HepG2 (cell line): Measurements from ENCODE around the gene PLXND1. TPM values are rescaled to one million over a fixed set of nuclear protein-coding genes. Genes with fewer than 3 reads are reported as not detected.

Source experiments
- ELF3 ChIP-seq: IDR thresholded peaks from 2 replicates; pipeline ENCODE4 v1.6.1; 2016; ENCODE audit warnings: missing genetic modification reagents, missing compliant biosample characterization
- HMG20A ChIP-seq: IDR thresholded peaks from 2 replicates; pipeline ENCODE4 v1.6.1; 2016; ENCODE audit warnings: borderline replicate concordance
- MTA3 ChIP-seq: sonication (generic); formaldehyde crosslinking; IDR thresholded peaks from 2 replicates; pipeline ENCODE4 v1.4.0; 2020; ENCODE audit warnings: missing genetic modification reagents
- SALL1 ChIP-seq: sonication (generic); formaldehyde crosslinking; IDR thresholded peaks from 2 replicates; pipeline ENCODE4 v1.8.0; 2022; ENCODE audit warnings: mild to moderate bottlenecking, missing genetic modification reagents
- TBP ChIP-seq: sonication (generic); formaldehyde crosslinking; IDR thresholded peaks from 2 replicates; pipeline ENCODE4 v1.5.0; 2020; ENCODE audit warnings: missing genetic modification reagents
- TRIM22 ChIP-seq: fragments of 450-650 bp; IDR thresholded peaks from 2 replicates; pipeline ENCODE4 v1.6.1; 2017
- ZBTB8A ChIP-seq: sonication (generic); formaldehyde crosslinking; IDR thresholded peaks from 2 replicates; pipeline ENCODE4 v1.4.0; 2020; ENCODE audit warnings: mild to moderate bottlenecking, low read depth, missing genetic modification reagents, borderline replicate concordance
- ZNF12 ChIP-seq: sonication (generic); formaldehyde crosslinking; IDR thresholded peaks from 2 replicates; pipeline ENCODE4 v1.5.0; 2020; ENCODE audit warnings: missing genetic modification reagents
- ZNF318 ChIP-seq: sonication (generic); formaldehyde crosslinking; IDR thresholded peaks from 2 replicates; pipeline ENCODE4 v1.4.0; 2020; ENCODE audit warnings: mild to moderate bottlenecking, missing genetic modification reagents
- ZNF546 ChIP-seq: sonication (generic); formaldehyde crosslinking; conservative IDR thresholded peaks from 2 replicates; pipeline ENCODE4 v1.8.1; 2023; ENCODE audit warnings: mild to moderate bottlenecking, missing genetic modification reagents
- ZNF597 ChIP-seq: sonication (generic); formaldehyde crosslinking; IDR thresholded peaks from 2 replicates; pipeline ENCODE4 v1.5.0; 2020; ENCODE audit warnings: missing genetic modification reagents
- ZSCAN31 ChIP-seq: sonication (generic); formaldehyde crosslinking; IDR thresholded peaks from 2 replicates; pipeline ENCODE4 v1.5.0; 2020; ENCODE audit warnings: low read depth, mild to moderate bottlenecking, missing genetic modification reagents
- polyA plus RNA-seq, 8 experiments: library from polyadenylated mRNA; depleted of rRNA in 3 of 8; stranded (reverse) in 7 of 8; unstranded in 1 of 8; fragments of >200 nt; fragmentation: Illumina TruSeq in 4 of 8; extraction: Trizol in 4 of 8; gene quantifications; 2 replicates each; pipeline versions ENCODE4 v1.2.1 to v1.2.3, GENCODE V29; 2011 to 2016; ENCODE audit warnings: low read depth in 4 of 8, missing spikeins in 1 of 8, mixed read lengths in 1 of 8; ENCODE audit not compliant: insufficient read depth in 1 of 8
- total RNA-seq, 5 experiments: library from RNA; depleted of rRNA; stranded (reverse); fragments of >200 nt; fragmentation: Illumina TruSeq; extraction: Trizol; gene quantifications; 2 replicates each; pipeline ENCODE4 v1.2.3, GENCODE V29; 2016; ENCODE audit warnings: low read depth in 1 of 5
- TF ChIP-seq, protein P1 (sequence below): sonication (generic); formaldehyde crosslinking; IDR thresholded peaks from 2 replicates; pipeline ENCODE4 v1.4.0; 2020; ENCODE audit warnings: mild to moderate bottlenecking, missing genetic modification reagents
- TF ChIP-seq, protein P2 (sequence below): sonication (generic); formaldehyde crosslinking; IDR thresholded peaks from 2 replicates; pipeline ENCODE4 v1.8.0; 2022; ENCODE audit warnings: missing genetic modification reagents, mild to moderate bottlenecking, borderline replicate concordance

Gene PLXND1
- total and polyA plus RNA-seq, 2 of the 13 experiments (the other 11 are each of a cell fraction or from before 2014, with no cell fraction given): 15.9 to 42.0 TPM

- TF ChIP-seq ZNF318 (CRISPR knock-in tag): no peak
- no peak for TF ChIP-seq TRIM22
- TF ChIP-seq SALL1 (CRISPR knock-in tag): no peak
- no peak for TF ChIP-seq ZNF12
- TF ChIP-seq, protein P1, sequence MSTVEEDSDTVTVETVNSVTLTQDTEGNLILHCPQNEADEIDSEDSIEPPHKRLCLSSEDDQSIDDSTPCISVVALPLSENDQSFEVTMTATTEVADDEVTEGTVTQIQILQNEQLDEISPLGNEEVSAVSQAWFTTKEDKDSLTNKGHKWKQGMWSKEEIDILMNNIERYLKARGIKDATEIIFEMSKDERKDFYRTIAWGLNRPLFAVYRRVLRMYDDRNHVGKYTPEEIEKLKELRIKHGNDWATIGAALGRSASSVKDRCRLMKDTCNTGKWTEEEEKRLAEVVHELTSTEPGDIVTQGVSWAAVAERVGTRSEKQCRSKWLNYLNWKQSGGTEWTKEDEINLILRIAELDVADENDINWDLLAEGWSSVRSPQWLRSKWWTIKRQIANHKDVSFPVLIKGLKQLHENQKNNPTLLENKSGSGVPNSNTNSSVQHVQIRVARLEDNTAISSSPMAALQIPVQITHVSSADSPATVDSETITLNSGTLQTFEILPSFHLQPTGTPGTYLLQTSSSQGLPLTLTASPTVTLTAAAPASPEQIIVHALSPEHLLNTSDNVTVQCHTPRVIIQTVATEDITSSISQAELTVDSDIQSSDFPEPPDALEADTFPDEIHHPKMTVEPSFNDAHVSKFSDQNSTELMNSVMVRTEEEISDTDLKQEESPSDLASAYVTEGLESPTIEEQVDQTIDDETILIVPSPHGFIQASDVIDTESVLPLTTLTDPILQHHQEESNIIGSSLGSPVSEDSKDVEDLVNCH (CRISPR knock-in tag): no peak
- peak; percentile 66; the same call in 1 of the 2 replicates for TF ChIP-seq ZNF546 (CRISPR knock-in tag)
- TF ChIP-seq ELF3: no peak
- no peak for TF ChIP-seq ZSCAN31 (CRISPR knock-in tag)
- TF ChIP-seq, protein P2, sequence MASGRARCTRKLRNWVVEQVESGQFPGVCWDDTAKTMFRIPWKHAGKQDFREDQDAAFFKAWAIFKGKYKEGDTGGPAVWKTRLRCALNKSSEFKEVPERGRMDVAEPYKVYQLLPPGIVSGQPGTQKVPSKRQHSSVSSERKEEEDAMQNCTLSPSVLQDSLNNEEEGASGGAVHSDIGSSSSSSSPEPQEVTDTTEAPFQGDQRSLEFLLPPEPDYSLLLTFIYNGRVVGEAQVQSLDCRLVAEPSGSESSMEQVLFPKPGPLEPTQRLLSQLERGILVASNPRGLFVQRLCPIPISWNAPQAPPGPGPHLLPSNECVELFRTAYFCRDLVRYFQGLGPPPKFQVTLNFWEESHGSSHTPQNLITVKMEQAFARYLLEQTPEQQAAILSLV (CRISPR knock-in tag): 0 out of 2 replicates have a peak, but pooled peaks have one; percentile 49
- TF ChIP-seq MTA3: no peak
- no peak for TF ChIP-seq TBP (CRISPR knock-in tag)
- TF ChIP-seq HMG20A (CRISPR knock-in tag): no peak
- no peak for TF ChIP-seq ZBTB8A
- TF ChIP-seq ZNF597 (CRISPR knock-in tag): no peak
Observed at GRCh38 chr3:129605203-129605921, 1.1 kb downstream of the PLXND1 start (continued).
